H9 (cell line): Measurements from ENCODE around the gene NPTN. TPM values are rescaled to one million over a fixed set of nuclear protein-coding genes. Genes with fewer than 3 reads are reported as not detected.

Source experiments
- DNase-seq: peaks from one replicate; pipeline ENCODE4 v3.0.0-alpha.2; 2017
- H2AFZ ChIP-seq: one replicate; pipeline ENCODE4 v1.6.1; 2013; ENCODE audit warnings: mild to moderate bottlenecking, low read length, control low read depth, moderate library complexity
- H2AK5ac ChIP-seq: 2 replicates; pipeline ENCODE4 v1.6.1; 2013; ENCODE audit warnings: low read length, control low read depth, mixed read lengths; ENCODE audit not compliant: insufficient read length
- H2BK120ac ChIP-seq: one replicate; pipeline ENCODE4 v1.6.1; 2013; ENCODE audit warnings: low read depth, mild to moderate bottlenecking, low read length, control low read depth, inconsistent platforms; ENCODE audit not compliant: poor library complexity, severe bottlenecking
- H2BK12ac ChIP-seq: 2 replicates; pipeline ENCODE4 v1.6.1; 2013; ENCODE audit warnings: low read length, control low read depth, mixed read lengths, low read depth; ENCODE audit not compliant: insufficient read length
- H2BK15ac ChIP-seq: 2 replicates; pipeline ENCODE4 v1.6.1; 2013; ENCODE audit warnings: low read depth, low read length, control low read depth
- H2BK20ac ChIP-seq: one replicate; pipeline ENCODE4 v1.6.1; 2013; ENCODE audit warnings: low read depth, mild to moderate bottlenecking, low read length, control low read depth, inconsistent platforms; ENCODE audit not compliant: poor library complexity, severe bottlenecking
- H2BK5ac ChIP-seq: 2 replicates; pipeline ENCODE4 v1.6.1; 2013; ENCODE audit warnings: low read length, control low read depth, mixed read lengths; ENCODE audit not compliant: insufficient read length
- H3K14ac ChIP-seq: 2 replicates; pipeline ENCODE4 v1.6.1; 2013; ENCODE audit warnings: low read length, control low read depth; ENCODE audit not compliant: insufficient read depth
- H3K18ac ChIP-seq: 2 replicates; pipeline ENCODE4 v1.6.1; 2013; ENCODE audit warnings: low read depth, mild to moderate bottlenecking, mixed read lengths, low read length, control low read depth; ENCODE audit not compliant: insufficient read length
- H3K23ac ChIP-seq: 2 replicates; pipeline ENCODE4 v1.6.1; 2013; ENCODE audit warnings: low read length, control low read depth, mixed read lengths, low read depth; ENCODE audit not compliant: insufficient read length
- H3K23me2 ChIP-seq: 2 replicates; pipeline ENCODE4 v1.6.1; 2013; ENCODE audit warnings: low read depth, mild to moderate bottlenecking, mixed read lengths, low read length, control low read depth; ENCODE audit not compliant: insufficient read length, poor library complexity, severe bottlenecking
- H3K27ac ChIP-seq: 2 replicates; pipeline ENCODE4 v1.5.1; 2013; ENCODE audit warnings: low read length, control low read depth, mixed read lengths, low read depth; ENCODE audit not compliant: insufficient read length
- H3K27me3 ChIP-seq: 2 replicates; pipeline ENCODE4 v1.6.1; 2013; ENCODE audit warnings: low read length, control low read depth, inconsistent platforms; ENCODE audit not compliant: insufficient read depth
- H3K4ac ChIP-seq: 2 replicates; pipeline ENCODE4 v1.6.1; 2013; ENCODE audit warnings: low read depth, mild to moderate bottlenecking, control low read depth, inconsistent platforms, low read length, moderate library complexity
- H3K4me1 ChIP-seq: 2 replicates; pipeline ENCODE4 v1.6.1; 2013; ENCODE audit warnings: low read length, control low read depth, inconsistent platforms; ENCODE audit not compliant: insufficient read depth
- H3K4me2 ChIP-seq: 2 replicates; pipeline ENCODE4 v1.6.1; 2013; ENCODE audit warnings: low read length, control low read depth, mixed read lengths; ENCODE audit not compliant: insufficient read length, insufficient read depth
- H3K56ac ChIP-seq: 2 replicates; pipeline ENCODE4 v1.6.1; 2013; ENCODE audit warnings: low read depth, mild to moderate bottlenecking, mixed read lengths, low read length, control low read depth; ENCODE audit not compliant: insufficient read length
- H3K79me1 ChIP-seq: 2 replicates; pipeline ENCODE4 v1.6.1; 2013; ENCODE audit warnings: low read depth, mild to moderate bottlenecking, moderate library complexity, low read length, control low read depth, inconsistent platforms; ENCODE audit not compliant: insufficient read depth, poor library complexity, severe bottlenecking
- H3K79me2 ChIP-seq: 2 replicates; pipeline ENCODE4 v1.6.1; 2013; ENCODE audit warnings: low read length, control low read depth, inconsistent platforms; ENCODE audit not compliant: insufficient read depth
- H3K9ac ChIP-seq: 2 replicates; pipeline ENCODE4 v1.6.1; 2013; ENCODE audit warnings: low read length, control low read depth, mixed read lengths; ENCODE audit not compliant: insufficient read length; ENCODE audit errors: extremely low read depth
- H3K9me3 ChIP-seq: one replicate; pipeline ENCODE4 v1.6.1; 2013; ENCODE audit warnings: low read depth, low read length, inconsistent platforms; ENCODE audit not compliant: control insufficient read depth
- H3T11ph ChIP-seq: one replicate; pipeline ENCODE4 v1.6.1; 2013; ENCODE audit warnings: mild to moderate bottlenecking, low read length, control low read depth, inconsistent platforms
- H4K20me1 ChIP-seq: one replicate; pipeline ENCODE4 v1.6.1; 2013; ENCODE audit not compliant: control insufficient read depth, insufficient read length, insufficient read depth
- H4K5ac ChIP-seq: 2 replicates; pipeline ENCODE4 v1.6.1; 2013; ENCODE audit warnings: low read depth, mild to moderate bottlenecking, mixed read lengths, low read length, control low read depth; ENCODE audit not compliant: insufficient read length
- H4K8ac ChIP-seq: replicated peaks from 2 replicates; pipeline ENCODE4 v1.6.1; 2013; ENCODE audit warnings: low read length, control low read depth, mixed read lengths, low read depth; ENCODE audit not compliant: insufficient read length
- H4K91ac ChIP-seq: 2 replicates; pipeline ENCODE4 v1.6.1; 2013; ENCODE audit warnings: low read depth, mild to moderate bottlenecking, moderate library complexity, mixed read lengths, low read length, control low read depth; ENCODE audit not compliant: insufficient read length
- H3K27ac Mint-ChIP-seq, 3 experiments: 2 replicates in 2 of 3; 3 replicates in 1 of 3; pipeline ENCODE4 v1.8.0; 2020 to 2021; ENCODE audit warnings: mixed read lengths in 3 of 3, mild to moderate bottlenecking in 1 of 3, moderate library complexity in 1 of 3
- H3K27me3 Mint-ChIP-seq: 2 replicates; pipeline ENCODE4 v1.8.0; 2021; ENCODE audit warnings: low read depth, mild to moderate bottlenecking, moderate library complexity, mixed read lengths
- H3K36me3 Mint-ChIP-seq, 3 experiments: 2 replicates in 2 of 3; 3 replicates in 1 of 3; pipeline ENCODE4 v1.8.0; 2020 to 2021; ENCODE audit warnings: low read depth in 3 of 3, mixed read lengths in 3 of 3; ENCODE audit not compliant: insufficient read depth in 1 of 3
- H3K4me1 Mint-ChIP-seq, 2 experiments: 2 replicates each; pipeline ENCODE4 v1.8.0; 2020; ENCODE audit warnings: mixed read lengths in 2 of 2
- H3K4me3 Mint-ChIP-seq, 2 experiments: 2 replicates in 1 of 2; 3 replicates in 1 of 2; pipeline ENCODE4 v1.8.0; 2020 to 2021; ENCODE audit warnings: mild to moderate bottlenecking in 2 of 2, mixed read lengths in 2 of 2, moderate library complexity in 1 of 2
- H3K9me3 Mint-ChIP-seq, 2 experiments: 2 replicates in 1 of 2; 3 replicates in 1 of 2; pipeline ENCODE4 v1.8.0; 2020; ENCODE audit warnings: mild to moderate bottlenecking in 2 of 2, mixed read lengths in 2 of 2, moderate library complexity in 1 of 2
- CTCF ChIP-seq: fragments of 200-600 bp; sonication (generic); conservative IDR thresholded peaks from 3 replicates; pipeline ENCODE4 v1.8.0; 2021; ENCODE audit warnings: antibody characterized with exemption, mild to moderate bottlenecking
- WGBS: extraction: QIAGEN DNeasy Blood & Tissue Kit; methylation state at CpG from one replicate; pipeline ENCODE4 v1.1.7; 2013; ENCODE audit warnings: missing lambda C conversion rate, low lambda C conversion rate, mixed read lengths; ENCODE audit not compliant: insufficient read length; ENCODE audit errors: extremely low coverage; 5-methylcytosine and 5-hydroxymethylcytosine counted together
- total RNA-seq: library from RNA; stranded (reverse); gene quantifications from 2 replicates; pipeline ENCODE4 v1.2.1, GENCODE V29; 2021

The NPTN gene
- total RNA-seq, 1 experiment from 2014 or later, result 89.1 TPM

DNA sequence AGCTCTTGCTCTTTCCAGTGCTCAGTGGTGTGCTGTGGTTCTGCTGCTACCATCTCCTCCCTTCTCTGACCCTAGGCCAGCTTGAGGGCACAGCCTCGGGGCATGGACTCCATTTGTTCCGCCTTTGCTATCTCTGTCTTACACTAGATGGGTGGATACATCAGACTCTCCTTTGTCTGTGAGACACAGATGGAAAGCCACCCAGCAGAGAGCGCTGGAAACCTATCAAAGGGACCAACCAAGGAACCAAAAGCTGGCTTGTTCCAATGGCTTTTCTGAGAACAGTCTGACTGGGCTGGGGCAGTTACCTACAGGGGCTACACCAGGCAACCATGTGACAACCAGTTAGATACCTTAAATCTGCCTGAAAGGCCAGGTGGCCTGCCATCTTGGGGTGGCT, 63.8 kb downstream of the NPTN start:
- no peaks in the 10 kb centered on the region for H3K79me1 ChIP-seq
- no peaks in the 10 kb centered on the region for H3K9me3 ChIP-seq
- no peaks in the 10 kb centered on the region; the same call in 1 of the 2 replicates for H3K79me2 ChIP-seq
- no peak overlapping the region for H2BK5ac ChIP-seq
- H3K18ac ChIP-seq, result no peak overlapping the region
- Mint-ChIP-seq H3K36me3 (peaks cover 11 to 78% (median 49%) of the 10 kb centered on the region in 3 experiments; a peak in 6 of 7 replicates), H3K27ac (peak overlapping the region in 1 of 3 experiments; percentile 40; a peak in 1 of 7 replicates), H3K9me3 (no peaks in the 10 kb centered on the region), H3K4me1 (no peaks in the 10 kb centered on the region), H3K4me3 (no peak overlapping the region), H3K27me3 (no peaks in the 10 kb centered on the region)
- H3K27ac ChIP-seq, result no peak overlapping the region
- H3K9ac ChIP-seq, result no peak overlapping the region
- H3K56ac ChIP-seq, result no peak overlapping the region
- no peak overlapping the region for H3K4me2 ChIP-seq
- H4K20me1 ChIP-seq, result no peaks in the 10 kb centered on the region
- H2BK120ac ChIP-seq, result no peak overlapping the region
- no peak overlapping the region for H2BK20ac ChIP-seq
- DNase-seq, result no peak
- no peaks in the 10 kb centered on the region for H3K23me2 ChIP-seq
- WGBS, result no CpG with 5 or more reads among the region's 3 CpGs
- no peaks in the 10 kb centered on the region for H3K27me3 ChIP-seq
- H2AK5ac ChIP-seq, result no peak overlapping the region
- no peak overlapping the region for H2AFZ ChIP-seq
- no peak overlapping the region for H3T11ph ChIP-seq
- H3K14ac ChIP-seq, result no peak overlapping the region
- no peak overlapping the region for H4K8ac ChIP-seq
- no peak for TF ChIP-seq CTCF
- H4K5ac ChIP-seq, result no peak overlapping the region
- H3K4me1 ChIP-seq, result no peaks in the 10 kb centered on the region
- H2BK12ac ChIP-seq, result no peak overlapping the region
- H3K4ac ChIP-seq, result no peak overlapping the region
- H4K91ac ChIP-seq, result no peak overlapping the region
- no peak overlapping the region for H2BK15ac ChIP-seq
- H3K23ac ChIP-seq, result no peak overlapping the region
